ENCODE results near the gene C3orf70.

The C3orf70 gene

DNA sequence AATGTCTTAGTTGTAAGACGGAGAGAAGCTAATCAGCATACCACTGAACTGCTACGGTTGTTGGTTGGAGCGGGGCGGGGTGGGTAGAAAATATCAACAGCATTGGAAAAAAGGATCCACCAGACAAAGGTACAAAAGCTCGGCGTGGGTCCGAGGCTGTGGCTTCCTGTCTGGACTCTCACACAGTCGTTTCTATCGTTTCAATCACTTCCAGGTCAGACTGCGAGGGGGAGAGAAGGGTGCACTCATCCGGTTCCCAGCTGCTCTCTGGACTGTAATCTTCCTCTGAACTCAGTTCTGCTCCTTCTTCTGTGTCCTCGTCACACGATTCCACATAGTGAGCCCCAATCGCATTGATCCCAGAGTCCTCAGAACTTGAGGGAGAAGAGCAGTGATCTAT, 70.0 kb downstream of the C3orf70 start:
- DNase-seq = no peak

DNA sequence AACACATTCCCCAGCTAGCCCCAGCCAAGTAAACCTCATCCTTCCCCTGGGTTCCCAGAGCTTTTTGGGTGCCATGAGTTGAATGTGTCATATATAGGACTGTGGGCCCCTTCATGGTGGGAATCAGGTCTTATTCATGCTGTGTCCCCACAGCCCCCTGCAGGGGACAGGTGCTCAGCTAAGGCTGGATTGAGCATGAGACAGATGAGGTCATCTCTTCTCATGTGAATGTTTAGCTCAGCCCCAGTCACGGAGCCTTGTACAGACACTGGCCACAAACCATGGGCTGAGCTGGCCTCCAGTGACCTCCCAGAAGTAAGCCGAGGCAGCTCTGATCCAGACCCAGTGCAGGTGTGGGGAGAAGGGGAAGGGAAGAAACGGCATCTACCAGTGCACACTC, 70.7 kb downstream of the C3orf70 start:
- no peak for DNase-seq

DNA sequence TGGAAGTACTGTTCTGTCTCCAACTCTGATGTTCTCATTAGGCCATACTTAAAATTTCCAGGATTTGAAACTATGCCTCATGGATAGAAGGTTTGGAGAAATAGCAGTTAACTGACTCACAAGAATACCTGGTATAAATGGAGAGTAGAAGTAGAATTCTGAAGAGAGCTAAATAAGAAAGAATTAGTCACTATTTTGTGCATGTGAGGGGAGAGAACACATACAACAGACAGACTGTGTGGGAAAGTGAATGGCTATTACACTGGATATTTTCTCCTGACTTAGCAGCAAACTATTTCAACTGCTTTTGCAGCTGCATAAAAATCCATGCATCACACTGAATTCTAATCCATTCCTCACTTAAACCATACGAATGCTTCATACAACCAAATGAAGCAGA, 71.3 kb downstream of the C3orf70 start:
- no peak for DNase-seq

DNA sequence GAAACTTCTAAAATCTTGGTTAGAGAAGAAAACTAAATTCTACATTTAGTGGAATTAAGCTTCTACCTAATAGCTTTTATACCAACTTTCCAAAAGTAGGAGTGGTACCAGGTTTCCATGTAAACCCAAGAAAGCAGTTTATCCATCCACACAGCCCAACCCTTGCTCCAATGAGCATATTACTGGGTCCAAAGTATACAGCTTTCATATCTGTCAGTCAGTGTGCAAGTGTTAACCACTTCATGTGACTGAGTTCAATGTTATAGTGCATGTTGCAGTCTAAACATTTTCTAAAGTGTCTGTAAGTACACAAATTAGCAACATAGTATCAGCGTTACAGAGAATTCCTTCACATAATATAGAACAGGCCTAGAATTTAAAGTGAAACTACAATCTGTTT, 73.2 kb downstream of the C3orf70 start:
- no peak for DNase-seq

DNA sequence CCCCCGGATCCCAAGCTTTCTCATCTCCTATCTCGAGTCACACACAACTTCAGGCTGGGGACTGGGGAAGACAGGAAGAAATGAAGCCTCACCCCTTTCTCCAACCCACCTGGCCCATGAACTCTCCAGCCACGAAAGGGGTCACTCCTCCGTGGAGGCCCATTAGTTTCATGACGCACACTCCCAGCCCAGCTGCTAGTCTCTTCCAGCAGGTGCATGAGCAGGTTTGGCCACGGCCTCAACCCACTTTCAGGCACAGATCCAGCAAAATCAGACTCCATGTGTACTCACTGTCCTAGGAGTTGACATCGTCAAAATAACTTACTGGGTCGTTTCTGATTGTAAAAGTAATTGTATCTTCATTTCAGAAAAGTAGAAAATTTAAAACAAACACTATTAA, 76.6 kb downstream of the C3orf70 start:
- DNase-seq = no peak

DNA sequence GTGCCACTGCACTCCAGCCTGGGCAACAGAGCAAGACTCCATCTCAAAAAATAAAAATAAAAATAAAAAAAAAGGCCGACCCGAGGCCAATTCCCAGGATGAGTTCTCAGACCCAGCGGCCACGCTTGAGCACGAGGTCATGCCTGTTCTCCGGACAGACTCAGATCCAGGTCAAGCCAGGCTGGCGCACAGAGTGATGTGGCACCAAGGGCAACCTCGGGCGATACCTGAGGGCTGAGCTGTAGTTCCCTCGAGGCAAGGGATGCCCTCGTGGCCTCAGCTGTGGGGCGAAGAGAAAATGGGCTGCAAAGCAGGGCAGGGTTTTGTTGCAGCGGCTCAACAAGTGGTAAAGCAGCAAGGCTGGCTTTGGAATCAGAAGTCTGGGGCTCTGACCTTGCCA, 77.3 kb downstream of the C3orf70 start:
- DNase-seq = no peak

DNA sequence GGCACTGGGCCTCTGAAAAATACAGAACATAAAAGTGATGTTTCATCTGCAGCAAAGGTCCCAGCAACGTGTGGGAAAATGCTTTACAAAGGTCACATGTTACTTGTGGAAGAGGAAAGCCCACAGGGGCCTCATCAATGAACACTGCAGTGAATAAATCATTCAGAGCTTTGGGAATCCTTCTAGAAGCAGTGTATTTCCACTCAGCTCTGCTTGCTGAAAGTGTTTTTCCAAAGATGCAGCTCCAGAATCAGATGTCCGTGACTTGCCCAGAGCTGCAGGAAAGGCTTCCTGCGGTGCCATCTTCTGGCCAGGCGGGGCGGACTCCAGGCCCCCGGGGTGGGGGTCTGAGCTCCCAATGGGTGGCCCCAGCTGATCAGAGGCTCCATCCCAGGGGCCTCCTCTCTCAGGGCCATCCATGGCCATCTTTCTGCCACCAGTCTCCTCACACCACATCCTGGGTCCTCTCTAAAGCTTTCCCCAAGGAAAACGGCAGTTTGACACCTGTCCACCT, 81.5 kb downstream of the C3orf70 start:
- DNase-seq = no peak

DNA sequence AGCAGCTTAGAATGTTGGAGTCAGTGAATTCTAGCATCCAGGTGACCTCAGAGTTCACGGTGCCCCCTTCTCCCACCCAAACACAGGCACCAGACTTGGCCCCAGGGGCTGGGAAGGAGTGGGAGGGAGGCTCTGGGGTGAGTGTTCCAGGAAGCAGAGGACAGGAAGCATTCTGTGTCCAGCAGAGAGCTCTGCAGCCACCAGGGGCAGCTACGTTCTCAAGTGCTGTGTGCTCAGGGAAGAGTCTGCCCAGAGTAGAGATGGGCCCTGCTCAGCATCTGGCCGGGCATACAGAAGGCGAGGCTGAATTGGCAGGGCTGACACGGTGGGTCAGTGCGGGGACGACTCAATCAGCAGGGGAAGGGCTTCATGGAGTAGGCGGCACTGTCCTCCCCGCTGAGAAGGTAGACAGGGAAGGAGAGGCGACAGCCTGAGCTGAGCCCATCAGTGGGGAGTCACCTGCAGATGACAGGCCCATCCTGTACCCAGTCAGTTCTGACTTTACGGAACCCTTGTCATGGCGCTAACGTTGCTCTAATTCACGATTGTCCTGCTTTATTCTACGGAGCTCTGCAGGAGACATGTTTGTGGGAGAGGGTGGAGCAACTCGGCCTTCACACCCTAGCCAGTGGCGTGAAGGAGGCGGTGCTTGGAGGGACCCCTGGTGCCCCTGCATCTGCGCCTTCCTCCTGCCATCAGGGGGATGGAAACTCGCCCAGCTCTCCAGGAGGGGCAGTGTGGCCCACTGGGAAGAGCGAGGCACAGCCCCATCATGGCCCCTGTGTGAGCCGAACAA, 82.2 kb downstream of the C3orf70 start:
- no peak for DNase-seq

DNA sequence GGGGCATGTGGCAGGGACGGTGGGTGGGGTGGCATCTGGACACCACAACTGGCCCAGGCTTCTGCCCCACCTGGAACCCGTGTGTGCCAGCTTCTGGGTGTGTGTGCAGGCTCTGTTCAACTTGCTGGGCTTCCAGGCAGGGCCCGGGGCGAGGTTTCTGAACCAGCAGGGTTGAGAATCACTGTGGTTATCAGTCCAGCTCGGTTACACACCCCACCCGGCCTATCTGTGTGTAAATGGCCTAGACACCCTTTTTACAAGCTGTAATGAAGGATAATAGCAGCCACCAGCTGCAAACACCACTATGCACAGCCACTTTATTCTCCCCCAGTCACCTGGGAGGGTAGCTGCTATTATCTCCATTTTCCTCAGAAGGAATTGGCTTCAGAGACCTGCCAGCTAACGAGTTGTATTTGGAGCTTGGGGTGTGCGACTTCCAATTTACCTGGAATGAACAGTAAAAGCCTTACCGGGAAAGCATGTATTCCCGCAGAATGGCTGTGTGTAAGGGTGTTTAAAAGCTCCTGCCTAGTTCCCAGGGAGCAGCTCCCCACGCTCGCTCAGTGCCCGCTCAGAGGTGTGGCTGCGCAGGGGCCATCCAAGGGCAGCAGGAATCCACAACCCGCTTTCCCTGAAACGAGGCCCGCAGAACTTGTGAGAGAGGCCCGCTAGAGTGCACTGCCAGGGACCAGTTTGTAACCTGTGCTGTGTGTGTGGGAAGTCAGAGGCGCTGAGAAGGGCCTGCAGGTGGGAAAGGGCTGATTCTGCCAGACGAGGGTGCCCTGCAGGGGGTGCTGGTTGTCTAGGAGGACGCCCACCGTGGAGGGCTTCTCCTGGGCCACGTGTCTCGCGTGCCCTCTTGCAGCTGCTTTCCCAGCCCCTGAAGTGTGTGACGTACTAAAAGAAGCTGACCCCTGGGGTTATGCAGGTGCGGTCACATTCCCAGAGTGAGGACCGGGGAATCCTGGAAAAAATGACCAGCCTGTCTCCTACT, 83.5 kb downstream of the C3orf70 start:
- no peak for DNase-seq

DNA sequence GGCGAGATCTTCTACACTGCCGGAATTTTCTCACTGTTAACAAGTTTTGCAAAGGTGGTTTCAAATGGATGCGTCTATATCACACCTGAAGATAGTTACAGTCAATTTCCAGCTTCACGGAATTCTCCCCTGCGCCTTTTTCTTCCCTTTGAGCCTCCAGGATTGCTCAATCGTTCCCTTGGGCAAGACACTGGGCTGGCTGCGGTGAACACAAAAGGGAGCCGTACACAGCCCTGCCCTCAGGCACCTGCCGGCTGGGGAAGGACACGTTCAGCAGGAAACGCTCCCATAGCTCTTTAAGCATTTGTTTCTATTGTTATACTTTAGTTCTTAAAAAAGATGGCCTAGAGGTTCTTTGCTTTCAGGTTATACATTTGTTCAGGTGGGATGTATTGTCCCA, 85.7 kb downstream of the C3orf70 start:
- DNase-seq = no peak

DNA sequence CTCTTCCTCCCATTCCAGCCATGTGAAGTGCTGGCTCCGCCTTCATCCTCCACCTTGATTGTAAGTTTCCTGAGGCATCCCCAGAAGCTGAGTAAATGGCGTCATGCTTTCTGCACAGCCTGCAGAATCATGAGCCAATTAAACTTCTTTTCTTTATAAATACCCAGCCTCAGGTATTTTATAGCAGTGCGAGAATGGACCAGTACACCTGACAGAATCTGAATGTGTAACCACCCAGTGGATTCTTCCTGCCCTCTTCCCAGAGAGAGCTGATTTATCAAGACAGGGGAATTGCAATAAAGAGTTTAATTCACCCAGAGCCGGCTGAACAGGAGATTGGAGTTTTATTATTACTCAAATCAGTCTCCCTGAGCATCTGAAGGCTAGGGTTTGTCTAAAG, 86.6 kb downstream of the C3orf70 start:
- no peak for DNase-seq

DNA sequence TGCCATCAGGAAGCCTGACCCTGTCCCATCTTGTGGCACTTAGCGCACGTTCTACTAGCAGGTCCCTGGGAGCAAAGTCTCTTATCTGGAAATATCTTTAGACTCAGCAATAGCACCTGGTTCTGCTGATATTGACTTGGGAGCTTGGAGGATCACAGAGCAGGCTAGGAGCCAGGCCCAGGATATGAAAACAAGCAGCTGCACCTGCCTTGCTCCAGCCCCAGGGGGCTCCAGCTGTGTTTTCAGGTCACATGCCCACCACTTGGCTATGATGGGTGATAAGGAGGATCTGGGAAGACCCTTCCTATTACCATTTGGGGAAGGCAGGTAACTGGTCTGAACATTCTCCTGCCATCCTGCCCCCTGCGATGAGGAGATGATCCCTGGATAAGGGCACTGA, 87.8 kb downstream of the C3orf70 start:
- no peak for DNase-seq

DNA sequence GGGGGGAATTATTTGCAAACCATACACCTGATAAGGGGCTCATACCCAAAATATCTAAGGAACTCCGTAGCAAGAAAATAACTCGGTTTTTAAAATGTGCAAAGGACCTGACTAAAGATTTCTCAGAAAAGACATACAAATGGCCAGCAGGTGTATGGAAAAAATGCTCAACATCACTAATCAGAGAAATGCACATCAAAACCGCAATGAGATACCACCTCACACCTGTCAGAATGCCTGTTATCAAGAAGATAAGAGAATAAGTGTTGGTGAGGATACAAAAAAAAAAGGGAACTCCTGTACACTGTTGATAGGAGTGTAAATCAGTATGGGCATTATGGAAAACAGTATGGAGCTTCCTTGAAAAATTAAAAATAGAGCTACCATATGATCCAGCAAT, 89.4 kb downstream of the C3orf70 start:
- DNase-seq = no peak

DNA sequence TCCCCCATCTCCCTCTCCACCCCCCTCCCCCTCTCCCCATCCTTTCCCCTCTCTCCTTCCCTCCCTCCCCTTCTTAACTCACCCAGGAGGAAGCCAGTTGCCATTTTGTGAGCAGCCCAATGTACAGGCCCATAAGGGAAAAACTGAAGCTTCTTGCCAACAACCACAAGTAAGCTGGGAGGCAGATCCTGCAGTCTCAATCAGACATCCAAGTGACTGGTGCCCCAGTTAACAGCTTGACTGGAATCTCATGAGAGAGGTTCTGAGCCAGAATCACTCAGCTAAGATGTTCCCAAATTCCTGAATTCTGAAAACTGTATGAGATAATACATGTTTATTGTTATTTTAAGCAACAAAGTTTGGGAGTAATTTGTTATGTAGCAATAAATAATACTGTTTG, 90.7 kb downstream of the C3orf70 start:
- DNase-seq = no peak

DNA sequence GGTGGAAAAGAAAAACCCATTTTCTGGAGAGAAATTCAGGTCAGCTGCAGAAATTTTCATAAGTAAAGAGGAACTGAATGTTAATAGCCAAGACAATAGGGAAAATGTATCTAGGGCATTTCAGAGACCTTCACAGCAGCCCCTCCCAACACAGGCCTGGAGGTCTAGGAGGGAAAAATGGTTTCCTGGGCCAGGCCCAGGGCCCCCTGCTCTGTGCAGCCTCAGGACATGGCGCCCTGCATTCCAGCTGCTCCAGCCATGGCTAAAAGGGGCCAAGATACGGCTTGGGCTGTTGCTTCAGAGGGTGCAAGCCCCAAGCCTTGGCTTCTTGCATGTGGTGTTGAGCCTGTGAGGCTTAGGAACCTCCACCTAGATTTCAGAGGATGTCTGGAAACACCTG, 92.2 kb downstream of the C3orf70 start:
- no peak for DNase-seq

DNA sequence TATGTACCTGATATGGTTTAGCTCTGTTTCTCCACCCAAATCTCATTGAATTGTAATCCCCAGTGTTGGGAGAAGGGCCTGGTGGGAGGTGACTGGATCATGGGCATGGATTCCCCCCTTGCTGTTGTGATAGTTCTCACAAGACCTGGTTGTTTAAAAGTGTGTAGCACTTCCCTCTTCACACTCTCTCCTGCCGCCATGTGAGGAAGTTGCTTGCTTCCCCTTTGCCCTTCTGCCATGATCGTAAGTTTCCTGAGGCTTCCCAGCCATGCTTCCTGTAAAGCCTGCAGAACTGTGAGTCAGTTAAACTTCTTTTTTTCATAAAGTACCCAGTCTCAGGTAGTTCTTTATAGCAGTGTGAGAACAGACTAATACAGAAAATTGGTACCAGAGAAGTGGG, 93.1 kb downstream of the C3orf70 start:
- no peak for DNase-seq

DNA sequence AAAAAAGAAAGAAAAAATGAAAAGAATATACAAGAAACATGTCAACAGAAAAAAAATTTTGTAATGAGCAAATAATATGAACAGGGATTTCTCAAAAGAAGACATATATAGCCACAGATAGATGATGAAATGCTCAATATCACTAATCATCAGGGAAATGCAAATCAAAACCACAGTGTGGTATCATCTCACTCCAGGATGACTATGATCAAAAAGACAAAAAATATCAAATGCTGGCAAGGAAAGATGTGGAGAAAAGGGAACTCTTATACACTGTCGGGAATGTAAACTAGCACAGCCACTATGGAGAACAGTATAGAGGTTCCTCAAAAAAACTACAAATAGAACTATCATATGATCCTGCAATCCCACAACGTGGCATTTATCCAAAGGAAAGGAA, 94.1 kb downstream of the C3orf70 start:
- DNase-seq = no peak

DNA sequence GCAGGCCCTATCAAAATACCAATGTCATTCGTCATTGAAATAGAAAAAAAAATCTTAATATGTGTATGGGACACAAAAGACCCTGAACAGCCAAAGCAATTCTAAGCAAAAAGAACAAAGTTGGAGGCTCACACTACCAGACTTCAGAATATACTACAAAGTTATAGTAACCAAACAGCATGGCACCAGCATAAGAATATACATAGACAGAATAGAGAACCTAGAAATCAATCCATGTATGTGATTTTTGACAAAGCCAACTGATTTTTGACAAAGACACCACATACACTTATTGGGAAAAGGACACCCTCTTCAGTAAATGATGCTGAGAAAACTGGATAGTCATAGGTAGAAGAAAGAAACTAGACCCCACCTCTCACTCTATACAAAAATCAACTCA, 95.0 kb downstream of the C3orf70 start:
- no peak for DNase-seq

DNA sequence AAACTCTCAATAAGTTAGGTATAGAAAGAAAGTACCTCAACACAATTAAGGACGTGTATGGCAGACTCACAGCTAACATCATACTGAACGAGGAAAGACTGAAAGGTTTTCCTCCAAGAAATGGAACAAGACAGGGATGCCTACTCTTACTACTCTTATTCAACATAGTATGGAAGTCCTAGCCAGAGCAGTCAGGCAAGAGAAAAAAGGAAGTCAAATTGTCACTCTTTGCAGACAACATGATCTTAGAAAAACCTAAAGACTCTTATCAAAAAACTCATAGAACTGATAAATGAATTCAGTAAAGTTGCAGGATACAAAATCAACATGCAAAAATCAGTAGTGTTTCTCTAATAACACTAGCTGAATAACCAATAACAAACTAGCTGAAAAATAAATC, 96.0 kb downstream of the C3orf70 start:
- DNase-seq = no peak

DNA sequence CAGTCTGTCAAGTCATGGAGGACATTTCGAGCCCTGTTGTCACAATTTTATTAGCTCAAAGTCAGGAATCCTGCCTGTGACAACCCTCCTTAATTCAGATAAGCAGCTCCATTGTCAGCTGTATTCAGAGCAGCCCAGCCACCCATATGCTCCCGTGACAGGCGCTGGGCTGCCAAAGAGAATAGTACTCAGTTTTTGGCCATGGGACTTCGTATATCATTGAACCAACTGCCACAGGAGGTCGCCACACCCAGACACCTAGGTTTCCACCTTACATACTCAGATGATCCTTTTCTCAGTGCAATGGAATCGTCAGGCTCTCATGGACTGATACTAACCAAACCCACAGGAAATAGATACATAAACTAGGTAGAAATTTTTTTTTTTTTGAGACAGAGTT, 100.2 kb downstream of the C3orf70 start:
- no peak for DNase-seq

DNA sequence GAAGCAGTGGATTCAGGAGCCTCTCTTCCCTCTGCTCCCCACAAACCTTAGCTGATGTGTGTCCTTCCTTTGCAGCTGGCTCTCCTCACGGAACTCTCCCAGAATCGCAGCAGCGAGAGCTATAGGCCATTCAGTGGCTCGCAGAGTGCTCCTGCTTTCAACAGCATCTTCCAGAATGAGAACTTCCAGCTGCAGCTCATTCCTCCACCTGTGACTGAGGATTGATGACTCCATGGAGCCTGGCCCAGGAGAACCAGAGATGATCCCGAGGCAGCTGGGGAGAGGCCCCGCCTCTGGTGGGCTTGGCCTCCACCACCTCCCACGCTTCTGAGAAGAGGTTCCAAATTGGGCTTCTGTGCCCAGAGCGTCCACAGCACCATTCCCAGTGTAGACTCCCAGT, 101.1 kb downstream of the C3orf70 start:
- DNase-seq = no peak

DNA sequence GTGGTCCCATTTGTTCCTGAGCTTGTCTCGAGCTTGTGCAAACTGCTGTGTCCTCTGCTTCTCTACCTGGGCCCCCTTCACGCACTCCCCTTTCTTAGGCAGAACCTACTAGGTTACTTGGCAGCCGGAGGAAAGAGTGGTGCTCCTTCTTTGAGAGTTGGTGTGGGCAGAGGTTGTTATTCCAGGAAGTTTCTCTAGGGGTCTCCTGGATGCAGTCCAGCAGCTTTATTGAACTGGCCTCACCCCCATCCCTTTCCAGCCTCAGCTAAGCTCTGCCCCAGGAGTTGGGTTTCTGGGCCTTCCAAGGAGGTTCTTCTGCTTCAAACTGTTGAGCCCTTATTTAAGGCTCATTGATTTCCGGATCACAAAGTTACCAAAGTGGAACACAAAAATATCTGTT, 103.2 kb downstream of the C3orf70 start:
- no peak for DNase-seq

DNA sequence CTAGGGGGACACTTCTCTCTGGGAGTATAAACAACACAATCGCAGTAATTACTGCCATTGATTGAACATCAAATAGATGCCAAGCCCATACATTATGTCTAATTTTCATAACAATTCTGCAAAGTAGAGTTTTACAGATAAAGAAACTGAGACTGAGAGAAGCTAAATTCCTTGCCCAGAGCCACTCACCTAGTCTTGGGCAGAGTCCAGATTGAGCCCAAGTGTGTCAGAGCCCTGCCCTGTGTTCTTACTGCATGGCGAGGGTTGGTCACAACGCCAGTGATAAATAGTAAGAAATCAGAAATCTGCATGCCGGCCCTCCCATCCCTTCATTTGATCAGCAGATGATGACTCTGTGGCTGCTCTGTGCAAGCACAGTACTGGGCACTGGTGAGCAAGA, 106.3 kb downstream of the C3orf70 start:
- no peak for DNase-seq

DNA sequence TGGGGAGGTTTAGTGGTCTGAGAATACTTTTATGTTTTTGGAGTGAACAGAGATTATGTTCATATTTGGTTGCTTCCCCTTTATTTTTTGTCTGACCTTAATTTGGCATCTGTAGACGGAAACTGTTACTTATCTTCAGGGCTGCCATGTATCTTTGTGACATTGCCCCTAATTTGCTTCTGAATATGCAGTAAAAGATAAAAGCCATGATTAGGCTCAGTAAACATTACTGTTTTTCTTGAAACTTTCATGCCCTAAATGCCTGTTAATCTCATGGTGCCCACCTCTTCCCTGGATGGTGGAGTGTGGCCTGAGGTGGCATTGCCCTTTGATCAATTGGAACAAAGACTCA, 106.7 kb downstream of the C3orf70 start:
- DNase-seq = no peak
